ENCODE data around the gene RBL2.
"Not testable (repeated sequence)": the region's sequence is repeated elsewhere in the genome, so short reads cannot be mapped to it uniquely, and the experiment has no call there.

Gene RBL2

DNA sequence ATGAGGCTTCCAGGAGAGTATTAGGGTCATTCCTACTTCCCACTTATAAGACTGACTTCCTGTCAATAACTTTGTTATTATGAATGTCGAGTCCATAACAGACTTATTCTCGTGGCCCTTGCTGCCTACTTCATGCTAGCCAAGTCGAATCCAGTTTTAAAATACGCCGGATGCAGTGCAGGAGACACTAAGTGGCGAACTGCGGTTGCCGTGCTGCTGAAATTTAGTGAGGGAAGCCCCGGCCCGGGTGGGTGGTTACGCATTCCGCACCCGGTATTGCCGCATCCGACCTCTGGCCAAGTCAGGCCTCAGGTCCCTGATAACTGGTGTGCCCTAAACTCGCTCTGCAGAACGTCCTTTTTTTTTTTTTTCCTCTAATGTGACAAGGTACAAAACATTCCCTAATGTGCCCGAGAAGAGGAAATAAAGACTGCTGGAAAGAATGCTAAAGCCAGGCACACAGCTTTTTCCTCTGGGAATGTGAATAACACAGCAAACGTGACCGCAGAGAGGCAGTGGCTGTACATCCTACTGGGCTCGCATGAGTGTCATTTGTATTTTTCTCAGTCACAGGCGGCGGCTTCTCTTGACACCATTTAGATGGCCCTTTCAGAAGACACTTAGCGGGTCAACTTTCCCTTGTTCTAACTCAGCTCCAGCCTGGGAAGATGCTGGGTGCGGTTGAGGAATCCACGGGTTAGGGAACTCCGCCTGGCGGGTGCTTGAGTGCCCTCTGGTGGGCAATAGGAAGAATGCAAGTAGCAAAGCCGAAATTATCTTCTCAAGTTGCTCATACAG is 75.8 kb downstream of the RBL2 start:
- DNase-seq, result peak; percentile 49

- no peak for DNase-seq
These were observed 76.4 kb downstream of the RBL2 start for GRCh38 chr16:53510704-53511070.

GRCh38 chr16:53511084-53511402 is 76.8 kb downstream of the RBL2 start:
- DNase-seq, result no peak

DNA sequence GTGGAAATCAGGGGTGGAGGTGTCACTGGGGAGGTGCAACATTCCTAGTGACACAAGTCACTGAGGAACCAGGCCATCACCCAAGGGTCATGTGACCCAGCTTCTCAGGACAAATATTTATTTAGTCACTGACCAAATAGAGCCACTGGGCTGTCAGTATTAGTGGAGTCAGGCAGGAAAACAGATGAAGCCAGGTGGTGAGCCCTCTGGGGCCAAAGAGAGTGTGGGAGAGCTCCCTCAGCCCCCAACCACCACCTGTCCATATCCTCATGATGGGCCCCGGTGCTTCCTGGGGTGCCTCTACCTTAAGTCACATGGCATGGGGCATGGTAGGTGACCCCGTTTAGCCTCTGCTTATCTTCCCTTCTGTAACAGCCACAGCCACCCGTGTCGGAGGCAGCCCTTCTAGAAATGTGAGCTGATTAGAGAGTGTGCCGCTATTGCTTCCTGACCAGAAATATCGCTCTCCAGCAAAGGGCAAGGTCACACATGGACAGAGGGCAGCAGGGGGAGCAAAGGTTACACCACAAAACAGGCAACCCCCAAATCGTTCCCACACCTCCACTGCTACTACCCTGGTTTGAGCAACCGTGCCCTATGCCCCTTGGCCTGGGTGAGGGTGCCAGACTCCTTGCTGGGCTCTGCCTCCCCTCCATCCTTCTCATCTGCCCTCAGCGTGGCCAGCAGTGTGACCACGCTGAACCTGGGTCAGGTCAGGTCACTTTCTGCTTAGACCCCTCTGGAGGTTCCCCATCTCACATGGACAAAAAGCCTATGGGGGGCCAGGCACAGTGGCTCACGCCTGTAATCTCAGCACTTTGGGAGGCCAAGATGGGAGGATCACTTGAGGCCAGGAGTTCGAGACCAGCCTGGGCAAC is 77.4 kb downstream of the RBL2 start:
- DNase-seq, result peak; percentile 80

DNA sequence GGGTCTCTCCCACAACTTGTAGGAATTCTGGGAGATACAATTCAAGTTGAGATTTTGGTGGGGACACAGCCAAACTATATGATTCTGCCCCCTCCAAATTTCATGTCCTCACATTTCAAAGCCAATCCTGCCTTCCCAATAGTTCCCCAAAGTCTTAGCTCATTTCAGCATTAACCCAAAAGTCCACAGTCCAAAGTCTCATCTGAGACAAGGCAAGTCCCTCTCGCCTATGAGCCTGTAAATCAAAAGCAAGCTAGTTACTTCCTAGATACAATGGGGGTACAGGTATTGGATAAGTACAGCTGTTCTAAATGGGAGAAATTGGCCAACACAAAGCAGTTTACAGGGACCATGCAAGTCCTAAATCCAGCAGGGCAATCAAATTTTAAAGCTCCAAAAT is 78.5 kb downstream of the RBL2 start:
- not testable (repeated sequence) for DNase-seq

GRCh38 chr16:53515259-53515658 is 81.0 kb downstream of the RBL2 start:
- no peak for DNase-seq

- DNase-seq, result no peak
These were observed 81.5 kb downstream of the RBL2 start for GRCh38 chr16:53515811-53516210.

DNA sequence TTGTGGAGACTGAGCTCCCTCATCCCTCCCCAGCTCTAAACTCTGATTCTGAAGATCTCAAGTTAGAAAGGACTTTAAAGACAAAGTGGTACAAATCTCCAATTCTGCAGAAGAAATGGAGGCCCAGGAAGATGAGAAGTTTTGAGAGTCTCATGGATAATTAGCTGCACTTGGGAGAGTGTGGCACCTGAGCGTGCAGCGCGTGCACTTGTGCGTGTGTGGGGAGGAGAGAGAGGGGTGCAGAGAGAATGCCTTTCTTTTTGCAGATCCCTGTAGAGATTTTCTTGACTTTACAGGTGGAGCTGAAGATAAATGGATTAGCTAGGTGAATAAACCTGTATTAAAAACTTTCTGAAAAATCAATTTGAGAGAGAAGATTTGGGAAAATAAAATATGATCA is 83.6 kb downstream of the RBL2 start:
- no peak for DNase-seq

GRCh38 chr16:53518550-53519416 is 84.5 kb downstream of the RBL2 start:
- no peak for DNase-seq

DNA sequence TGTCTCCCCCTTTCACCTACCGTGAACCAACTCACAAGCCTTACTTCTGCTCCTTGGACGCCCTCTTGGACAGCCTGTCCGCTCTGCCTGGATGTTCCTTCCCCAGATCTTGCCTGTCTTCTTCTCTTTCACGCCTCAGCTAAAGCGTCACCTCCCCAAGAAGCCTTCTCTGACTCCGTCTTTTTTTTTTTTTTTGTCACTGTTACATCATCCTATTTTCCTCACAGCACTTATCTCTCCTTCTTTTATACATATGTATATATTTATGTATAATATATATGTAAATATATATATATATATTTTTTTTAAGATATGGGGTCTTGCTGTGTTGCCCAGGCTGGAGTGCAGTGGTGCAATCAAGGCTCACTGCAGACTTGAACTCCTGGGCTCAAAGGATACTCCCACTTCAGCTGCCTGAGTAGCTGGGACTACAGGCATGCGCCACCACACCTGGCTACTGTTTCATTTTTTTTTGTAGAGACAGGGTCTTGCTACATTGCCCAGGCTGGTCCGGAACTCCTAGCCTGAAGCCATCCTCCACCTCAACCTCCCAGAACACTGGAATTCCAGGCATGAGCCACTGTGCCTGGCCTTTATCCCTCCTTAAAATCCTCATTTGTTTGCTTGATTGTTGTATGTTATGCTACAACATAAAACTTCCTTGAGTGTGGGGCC is 85.3 kb downstream of the RBL2 start:
- DNase-seq, result no peak

- no peak for DNase-seq
These were observed 89.0 kb downstream of the RBL2 start for GRCh38 chr16:53523126-53523804.

DNA sequence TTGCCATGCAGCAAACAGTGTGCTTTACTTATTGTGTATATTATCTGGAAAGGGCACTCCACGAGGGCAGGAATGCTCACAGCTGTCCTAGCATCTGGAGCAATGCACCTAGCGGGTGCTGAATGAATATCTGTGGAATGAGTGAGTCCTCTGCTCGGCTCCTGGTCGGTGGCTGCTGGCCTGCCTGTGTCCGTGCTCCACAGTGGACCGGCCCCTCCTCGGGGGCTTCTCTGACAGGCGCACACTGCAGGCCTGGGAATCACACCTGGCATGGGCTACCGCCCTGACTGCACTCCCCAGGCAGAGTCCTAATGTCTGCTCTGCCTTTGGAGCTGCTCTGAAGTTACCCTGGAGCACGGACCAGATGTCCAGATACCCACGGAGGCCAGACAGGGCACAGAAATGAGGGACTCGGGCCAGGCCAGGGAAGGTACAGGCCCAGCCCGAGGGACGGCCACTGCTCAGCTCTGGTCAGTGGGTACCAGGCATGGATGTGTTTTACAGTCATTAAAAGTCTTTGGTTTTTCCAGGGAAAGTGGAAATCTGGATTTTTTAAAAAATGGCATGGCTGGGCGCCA is 89.8 kb downstream of the RBL2 start:
- no peak for DNase-seq

GRCh38 chr16:53528797-53529196 is 94.5 kb downstream of the RBL2 start:
- no peak for DNase-seq

GRCh38 chr16:53529513-53529912 is 95.2 kb downstream of the RBL2 start:
- DNase-seq, result peak; percentile 32

GRCh38 chr16:53530046-53530445 is 95.8 kb downstream of the RBL2 start:
- peak; percentile 60 for DNase-seq

DNA sequence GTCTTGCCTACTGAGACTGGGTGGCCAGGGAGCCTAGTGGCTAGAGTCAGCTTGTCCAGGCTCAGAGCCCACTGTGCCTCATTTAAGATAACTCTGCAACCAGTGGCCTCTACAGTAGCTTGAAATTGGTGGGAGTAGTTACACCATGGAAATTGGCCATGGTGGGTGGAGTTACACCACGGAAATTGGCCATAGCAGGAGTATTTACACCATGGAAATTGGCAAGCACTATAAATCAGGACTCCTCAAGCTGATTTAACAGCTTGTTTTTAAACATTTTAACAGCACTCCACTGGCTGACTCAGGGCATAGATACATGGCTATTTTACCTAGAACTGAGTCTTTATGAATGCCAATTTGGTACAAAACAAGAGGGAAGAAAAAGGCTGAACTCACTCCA is 96.5 kb downstream of the RBL2 start:
- no peak for DNase-seq

- DNase-seq, result no peak
These were observed 99.9 kb downstream of the RBL2 start for GRCh38 chr16:53534206-53534605.

GRCh38 chr16:53537626-53538025 is 103.4 kb downstream of the RBL2 start:
- DNase-seq, result no peak

DNA sequence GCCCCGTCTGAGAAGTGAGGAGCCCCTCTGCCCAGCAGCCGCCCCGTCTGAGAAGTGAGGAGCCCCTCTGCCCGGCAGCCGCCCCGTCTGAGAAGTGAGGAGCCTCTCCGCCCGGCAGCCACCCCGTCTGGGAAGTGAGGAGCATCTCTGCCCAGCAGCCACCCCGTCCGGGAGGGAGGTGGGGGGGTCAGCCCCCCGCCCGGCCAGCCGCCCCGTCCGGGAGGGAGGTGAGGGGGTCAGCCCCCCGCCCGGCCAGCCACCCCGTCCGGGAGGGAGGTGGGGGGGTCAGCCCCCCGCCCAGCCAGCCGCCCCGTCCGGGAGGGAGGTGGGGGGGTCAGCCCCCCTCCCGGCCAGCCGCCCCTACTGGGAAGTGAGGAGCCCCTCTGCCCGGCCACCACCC is 105.1 kb downstream of the RBL2 start:
- DNase-seq, result not testable (repeated sequence)

GRCh38 chr16:53539759-53540718 is 105.8 kb downstream of the RBL2 start:
- DNase-seq, result not testable (repeated sequence)
